ENCODE data around the gene PPP2R1B. TPM values are rescaled to one million over a fixed set of nuclear protein-coding genes. Genes with fewer than 3 reads are reported as not detected.

The PPP2R1B gene
- total RNA-seq, 1 donor from 2014 or later: 24.1 TPM

- H3K36me3 ChIP-seq: peaks cover 60% of the 10 kb centered on the region
- no peak for TF ChIP-seq CTCF (IDR thresholded peaks at IDR 0.05)
- H3K27ac ChIP-seq: no peak overlapping the region
- H3K9me3 ChIP-seq: no peaks in the 10 kb centered on the region
- DNase-seq (no peak), ATAC-seq (no peak)
- no peak overlapping the region for H3K4me3 ChIP-seq
- H3K4me1 ChIP-seq: peaks cover 24% of the 10 kb centered on the region
- no peaks in the 10 kb centered on the region for H3K27me3 ChIP-seq (ENCODE audit: low read depth)
- intact Hi-C loops (cut with DNase I): no loop called here
Measured at GRCh38 chr11:111727431-111727830, 38.8 kb downstream of the PPP2R1B start.

- Histone ChIP-seq H3K9me3 (no peaks in the 10 kb centered on the region), H3K27me3 (ENCODE audit: low read depth) (no peaks in the 10 kb centered on the region), H3K27ac (no peak overlapping the region), H3K4me3 (no peak overlapping the region), H3K4me1 (peaks cover 13% of the 10 kb centered on the region), H3K36me3 (peaks cover 71% of the 10 kb centered on the region)
- TF ChIP-seq CTCF (IDR thresholded peaks at IDR 0.05): no peak
- no peak for DNase-seq
- intact Hi-C loops (cut with DNase I): no loop called here
- ATAC-seq: no peak
Measured at GRCh38 chr11:111726301-111726713, 39.9 kb downstream of the PPP2R1B start.

DNA sequence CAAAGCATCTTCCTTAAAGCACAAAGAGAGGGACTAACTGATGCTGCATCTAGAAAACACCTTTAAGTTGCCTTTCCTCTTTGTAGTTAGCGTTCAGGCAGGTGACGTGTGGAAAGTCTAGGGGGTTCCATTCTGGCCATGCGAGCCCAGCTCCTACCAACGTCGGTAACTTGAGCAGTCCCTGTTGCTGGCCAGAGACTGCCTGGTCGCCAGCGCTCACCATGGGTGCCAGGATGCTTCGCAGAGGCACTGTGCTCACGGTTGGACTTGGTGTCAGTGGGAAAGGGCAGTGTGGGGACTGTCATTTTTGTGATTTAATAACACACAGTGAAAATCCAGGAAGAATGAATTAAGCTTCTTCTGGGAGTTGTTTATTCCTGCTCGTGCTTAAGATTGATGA lies 40.6 kb downstream of the PPP2R1B start:
- Histone ChIP-seq H3K9me3 (no peaks in the 10 kb centered on the region), H3K27ac (no peak overlapping the region), H3K4me1 (peaks cover 6% of the 10 kb centered on the region), H3K4me3 (no peak overlapping the region), H3K36me3 (peaks cover 78% of the 10 kb centered on the region), H3K27me3 (ENCODE audit: low read depth) (no peaks in the 10 kb centered on the region)
- intact Hi-C loops (cut with DNase I): no loop called here
- DNase-seq (no peak), ATAC-seq (no peak)
- TF ChIP-seq CTCF (IDR thresholded peaks at IDR 0.05): no peak

GRCh38 chr11:111724615-111725129 lies 41.5 kb downstream of the PPP2R1B start:
- H3K4me1 ChIP-seq: no peaks in the 10 kb centered on the region
- H3K27ac ChIP-seq: no peak overlapping the region
- no peak for DNase-seq
- H3K9me3 ChIP-seq: no peaks in the 10 kb centered on the region
- ATAC-seq: no peak
- TF ChIP-seq CTCF (IDR thresholded peaks at IDR 0.05): no peak
- H3K36me3 ChIP-seq: peaks cover 88% of the 10 kb centered on the region
- H3K4me3 ChIP-seq: no peak overlapping the region
- intact Hi-C loops (cut with DNase I): no loop called here
- no peaks in the 10 kb centered on the region for H3K27me3 ChIP-seq (ENCODE audit: low read depth)

GRCh38 chr11:111723595-111723994 lies 42.6 kb downstream of the PPP2R1B start:
- DNase-seq (no peak), ATAC-seq (no peak)
- H3K4me3 ChIP-seq: no peak overlapping the region
- H3K27ac ChIP-seq: no peak overlapping the region
- intact Hi-C loops (cut with DNase I): no loop called here
- no peaks in the 10 kb centered on the region for H3K9me3 ChIP-seq
- no peak for TF ChIP-seq CTCF (IDR thresholded peaks at IDR 0.05)
- H3K36me3 ChIP-seq: peaks cover 94% of the 10 kb centered on the region
- no peaks in the 10 kb centered on the region for H3K4me1 ChIP-seq
- H3K27me3 ChIP-seq (ENCODE audit: low read depth): no peaks in the 10 kb centered on the region

DNA sequence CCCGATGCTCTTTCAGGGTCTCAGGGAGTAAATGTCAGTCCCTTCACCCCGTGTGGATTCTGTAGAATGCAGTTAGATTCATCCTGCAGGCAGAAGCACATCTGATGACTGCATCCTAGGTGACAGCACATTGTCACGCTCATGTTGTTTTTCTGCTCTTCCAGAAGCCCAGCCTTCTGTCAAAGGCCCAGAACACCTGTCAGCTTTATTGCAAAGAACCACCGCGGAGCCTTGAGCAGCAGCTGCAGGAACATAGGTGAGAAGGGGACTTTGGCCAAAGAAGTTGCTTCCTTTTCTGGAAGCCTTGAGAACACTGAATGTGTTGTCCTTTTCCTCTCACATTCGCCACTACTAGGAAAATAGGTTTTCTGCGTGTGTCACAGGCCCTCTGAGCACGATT lies 43.7 kb downstream of the PPP2R1B start:
- Histone ChIP-seq H3K4me3 (no peak overlapping the region), H3K27me3 (ENCODE audit: low read depth) (no peaks in the 10 kb centered on the region), H3K36me3 (peaks cover 89% of the 10 kb centered on the region), H3K9me3 (no peaks in the 10 kb centered on the region), H3K4me1 (no peaks in the 10 kb centered on the region), H3K27ac (no peak overlapping the region)
- TF ChIP-seq CTCF (IDR thresholded peaks at IDR 0.05): no peak
- DNase-seq (no peak), ATAC-seq (no peak)
- intact Hi-C loops (cut with DNase I): no loop called here
